Keratinocyte (primary cell): ENCODE results near the gene HGF.

Experiments
- EZH2 ChIP-seq: IDR thresholded peaks from one replicate; pipeline ENCODE4 v1.6.1; 2012; ENCODE audit warnings: inconsistent platforms, mild to moderate bottlenecking, low read length, moderate library complexity
- TF ChIP-seq, protein P1 (sequence below), 3 experiments: IDR thresholded peaks in 1 of 3; conservative IDR thresholded peaks in 1 of 3; optimal IDR thresholded peaks in 1 of 3; 2 replicates in 2 of 3; 3 replicates in 1 of 3; pipeline versions ENCODE3 to v1.5.1; 2011; ENCODE audit warnings: low read length in 3 of 3, mild to moderate bottlenecking in 3 of 3, moderate library complexity in 2 of 3, control low read depth in 1 of 3, inconsistent platforms in 1 of 3; ENCODE audit not compliant: insufficient read depth in 2 of 3; ENCODE audit errors: extremely low read depth in 1 of 3

DNA sequence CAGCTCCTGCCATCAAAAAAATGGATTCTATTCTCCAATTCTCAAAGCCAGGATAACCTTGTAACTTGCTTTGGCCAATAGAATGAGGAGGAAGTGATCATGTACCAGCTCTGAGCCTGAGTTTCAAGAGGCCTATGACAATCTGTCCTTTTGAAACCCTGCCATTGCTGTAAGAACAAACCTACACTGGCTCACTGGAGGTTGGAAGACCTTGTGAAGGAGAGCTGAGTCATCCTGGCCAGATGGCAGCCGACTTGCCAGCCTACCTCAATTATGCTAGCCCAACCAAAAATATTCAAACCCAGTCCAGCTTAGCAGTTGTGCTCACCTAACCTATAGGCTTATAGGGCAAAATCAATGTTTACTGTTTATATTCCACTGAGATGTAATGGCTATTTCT, 93.0 kb downstream of the HGF start:
- TF ChIP-seq, protein P1, sequence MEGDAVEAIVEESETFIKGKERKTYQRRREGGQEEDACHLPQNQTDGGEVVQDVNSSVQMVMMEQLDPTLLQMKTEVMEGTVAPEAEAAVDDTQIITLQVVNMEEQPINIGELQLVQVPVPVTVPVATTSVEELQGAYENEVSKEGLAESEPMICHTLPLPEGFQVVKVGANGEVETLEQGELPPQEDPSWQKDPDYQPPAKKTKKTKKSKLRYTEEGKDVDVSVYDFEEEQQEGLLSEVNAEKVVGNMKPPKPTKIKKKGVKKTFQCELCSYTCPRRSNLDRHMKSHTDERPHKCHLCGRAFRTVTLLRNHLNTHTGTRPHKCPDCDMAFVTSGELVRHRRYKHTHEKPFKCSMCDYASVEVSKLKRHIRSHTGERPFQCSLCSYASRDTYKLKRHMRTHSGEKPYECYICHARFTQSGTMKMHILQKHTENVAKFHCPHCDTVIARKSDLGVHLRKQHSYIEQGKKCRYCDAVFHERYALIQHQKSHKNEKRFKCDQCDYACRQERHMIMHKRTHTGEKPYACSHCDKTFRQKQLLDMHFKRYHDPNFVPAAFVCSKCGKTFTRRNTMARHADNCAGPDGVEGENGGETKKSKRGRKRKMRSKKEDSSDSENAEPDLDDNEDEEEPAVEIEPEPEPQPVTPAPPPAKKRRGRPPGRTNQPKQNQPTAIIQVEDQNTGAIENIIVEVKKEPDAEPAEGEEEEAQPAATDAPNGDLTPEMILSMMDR (optimal IDR thresholded peaks at IDR 0.05 in 1 of 3, IDR thresholded peaks at IDR 0.05 in 1 of 3, conservative IDR thresholded peaks at IDR 0.05 in 1 of 3; ENCODE audit: extremely low read depth in 1 of 3, insufficient read depth in 2 of 3, low read length in 3 of 3) = no peak
- no peak for TF ChIP-seq EZH2
